Lower lobe of right lung (tissue), 2 donors: ENCODE measurements around the gene DPYD. TPM values are rescaled to one million over a fixed set of nuclear protein-coding genes. Genes with fewer than 3 reads are reported as not detected.

Source experiments
- ATAC-seq, 2 donors: fragments of 200-7000 bp; cut with Tn5 transposase; one replicate each; pipeline ENCODE4 v1.9.1; 2020 to 2022; ENCODE audit warnings: mild to moderate bottlenecking in 2 of 2, moderate library complexity in 2 of 2
- DNase-seq: peaks from one replicate; pipeline ENCODE4 v3.0.0-alpha.2; 2020
- H3K27ac ChIP-seq: fragments of 200-600 bp; one replicate; pipeline ENCODE4 v1.8.0; 2022
- H3K27me3 ChIP-seq: fragments of 200-600 bp; one replicate; pipeline ENCODE4 v1.8.0; 2022; ENCODE audit warnings: low read depth
- H3K36me3 ChIP-seq: fragments of 200-600 bp; one replicate; pipeline ENCODE4 v1.8.0; 2022; ENCODE audit warnings: mild to moderate bottlenecking
- H3K4me1 ChIP-seq: fragments of 200-600 bp; one replicate; pipeline ENCODE4 v1.8.0; 2022
- H3K4me3 ChIP-seq: fragments of 200-600 bp; one replicate; pipeline ENCODE4 v1.8.0; 2022; ENCODE audit warnings: mild to moderate bottlenecking
- H3K9me3 ChIP-seq: fragments of 200-600 bp; one replicate; pipeline ENCODE4 v1.8.0; 2022
- intact Hi-C: fragments of 100-400 bp; cut with DNase I; formaldehyde crosslinking; loops from one replicate; pipeline ENCODE4 v1.11.0; 2022
- total RNA-seq: library from RNA; stranded (reverse); fragmentation: NEBNext Ultra II Directional; extraction: Animal tissue kit (Norgen Biotek cat#: 25700); gene quantifications from one replicate; pipeline ENCODE4 v1.2.1, GENCODE V29; 2021
- TF ChIP-seq, protein P1 (sequence below): fragments of 200-600 bp; IDR thresholded peaks from one replicate; pipeline ENCODE4 v1.8.0; 2022; ENCODE audit warnings: antibody characterized with exemption, mild to moderate bottlenecking
- donor health status: DM: no; HTN: yes; CAD: no; lungs with severe emphysema.

Gene DPYD
- total RNA-seq, 1 donor from 2014 or later = 91.9 TPM

DNA sequence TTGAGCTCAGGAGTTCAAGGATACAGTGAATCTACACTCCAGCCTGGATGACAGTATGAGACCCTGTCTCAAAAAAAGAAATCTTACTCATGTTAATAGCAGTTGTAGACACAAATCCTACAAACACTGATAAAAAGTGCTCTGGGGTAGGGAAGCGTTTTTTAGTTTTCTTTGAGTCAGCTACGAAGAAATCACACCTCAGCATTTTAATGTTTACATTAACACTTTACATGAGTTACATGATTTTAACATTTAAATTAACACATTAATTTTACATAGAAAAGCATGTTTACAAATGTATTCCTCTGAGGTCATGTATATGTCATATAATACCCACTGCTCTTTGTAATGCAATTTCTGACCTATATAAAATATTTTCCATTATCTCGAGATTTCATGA is 419.2 kb downstream of the DPYD start:
- TF ChIP-seq, protein P1, sequence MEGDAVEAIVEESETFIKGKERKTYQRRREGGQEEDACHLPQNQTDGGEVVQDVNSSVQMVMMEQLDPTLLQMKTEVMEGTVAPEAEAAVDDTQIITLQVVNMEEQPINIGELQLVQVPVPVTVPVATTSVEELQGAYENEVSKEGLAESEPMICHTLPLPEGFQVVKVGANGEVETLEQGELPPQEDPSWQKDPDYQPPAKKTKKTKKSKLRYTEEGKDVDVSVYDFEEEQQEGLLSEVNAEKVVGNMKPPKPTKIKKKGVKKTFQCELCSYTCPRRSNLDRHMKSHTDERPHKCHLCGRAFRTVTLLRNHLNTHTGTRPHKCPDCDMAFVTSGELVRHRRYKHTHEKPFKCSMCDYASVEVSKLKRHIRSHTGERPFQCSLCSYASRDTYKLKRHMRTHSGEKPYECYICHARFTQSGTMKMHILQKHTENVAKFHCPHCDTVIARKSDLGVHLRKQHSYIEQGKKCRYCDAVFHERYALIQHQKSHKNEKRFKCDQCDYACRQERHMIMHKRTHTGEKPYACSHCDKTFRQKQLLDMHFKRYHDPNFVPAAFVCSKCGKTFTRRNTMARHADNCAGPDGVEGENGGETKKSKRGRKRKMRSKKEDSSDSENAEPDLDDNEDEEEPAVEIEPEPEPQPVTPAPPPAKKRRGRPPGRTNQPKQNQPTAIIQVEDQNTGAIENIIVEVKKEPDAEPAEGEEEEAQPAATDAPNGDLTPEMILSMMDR = no peak
- Histone ChIP-seq H3K4me3 (no peak overlapping the region), H3K27me3 (no peaks in the 10 kb centered on the region), H3K9me3 (no peaks in the 10 kb centered on the region), H3K4me1 (no peaks in the 10 kb centered on the region), H3K27ac (no peak overlapping the region), H3K36me3 (no peaks in the 10 kb centered on the region)
- intact Hi-C loops = no loop called here
- no peak for ATAC-seq
- no peak for DNase-seq

DNA sequence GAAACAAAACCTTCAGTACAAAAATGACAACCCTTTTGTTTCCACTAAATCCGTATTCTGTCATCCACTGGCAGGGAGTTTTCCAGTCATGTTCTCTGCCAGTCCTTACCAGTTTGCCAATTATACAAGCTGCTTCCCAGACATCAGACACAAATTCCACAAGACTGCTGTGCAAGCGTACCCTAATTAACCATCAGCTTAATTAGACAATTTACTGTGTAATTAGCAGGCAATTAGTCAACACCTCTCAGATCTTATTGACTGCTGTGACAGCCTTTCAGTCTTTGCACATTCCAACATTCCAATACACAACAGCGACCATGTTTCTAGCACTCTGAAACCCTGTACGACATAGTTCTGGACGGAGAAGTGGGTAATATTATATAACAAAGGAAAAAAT is 420.1 kb downstream of the DPYD start:
- intact Hi-C loops = no loop called here
- TF ChIP-seq, protein P1 = no peak
- Histone ChIP-seq H3K27me3 (no peaks in the 10 kb centered on the region), H3K4me3 (no peak overlapping the region), H3K36me3 (no peaks in the 10 kb centered on the region), H3K9me3 (no peaks in the 10 kb centered on the region), H3K4me1 (no peaks in the 10 kb centered on the region), H3K27ac (no peak overlapping the region)
- DNase-seq = no peak
- no peak for ATAC-seq

- no peak for DNase-seq
- Histone ChIP-seq H3K36me3 (no peaks in the 10 kb centered on the region), H3K4me1 (no peaks in the 10 kb centered on the region), H3K9me3 (no peaks in the 10 kb centered on the region), H3K4me3 (no peak overlapping the region), H3K27ac (no peak overlapping the region), H3K27me3 (no peaks in the 10 kb centered on the region)
- TF ChIP-seq, protein P1 = no peak
- ATAC-seq = no peak
- intact Hi-C loops = no loop called here
These were observed 421.2 kb downstream of the DPYD start for GRCh38 chr1:97499667-97500066.

DNA sequence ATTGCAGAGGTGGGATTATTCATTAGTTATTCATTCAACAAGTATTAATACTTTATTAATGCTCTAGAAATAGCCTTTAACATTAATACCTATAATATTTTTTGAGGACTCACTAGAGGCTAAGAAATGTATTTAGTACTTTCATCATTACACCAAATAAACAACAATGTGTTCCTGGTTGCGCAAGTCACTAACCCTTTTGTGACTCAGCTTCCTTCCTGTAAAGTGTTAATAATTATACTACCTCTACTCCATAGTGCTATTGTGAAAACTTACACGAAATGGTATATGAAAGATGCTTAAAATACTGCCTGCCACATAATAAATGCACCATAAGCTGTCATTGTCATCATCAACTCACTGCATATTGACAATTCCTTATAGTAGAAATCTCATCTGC is 431.0 kb downstream of the DPYD start:
- H3K27ac ChIP-seq = no peak overlapping the region
- H3K36me3 ChIP-seq = no peaks in the 10 kb centered on the region
- no peaks in the 10 kb centered on the region for H3K27me3 ChIP-seq
- no peaks in the 10 kb centered on the region for H3K9me3 ChIP-seq
- TF ChIP-seq, protein P1 = no peak
- intact Hi-C loops = no loop called here
- DNase-seq (no peak), ATAC-seq (no peak)
- no peak overlapping the region for H3K4me3 ChIP-seq
- H3K4me1 ChIP-seq = no peaks in the 10 kb centered on the region

DNA sequence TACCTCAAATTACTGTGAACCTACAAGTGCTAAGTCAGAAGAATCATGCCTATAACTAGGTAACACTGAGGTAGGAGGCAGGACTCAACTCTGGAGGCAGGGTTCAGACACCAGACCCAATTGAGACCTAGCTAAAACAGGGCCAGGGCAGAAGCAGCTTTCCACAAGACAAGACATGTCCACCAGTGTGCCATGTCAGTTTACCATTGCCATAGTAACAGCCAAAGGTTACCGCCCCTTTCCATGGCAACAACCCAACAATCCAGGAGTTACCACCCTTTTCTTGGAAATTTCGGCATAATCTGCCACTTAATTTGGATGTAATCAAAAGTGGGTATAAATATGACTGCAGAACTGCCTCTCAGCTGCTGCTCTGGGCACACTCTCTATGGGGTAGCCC is 432.3 kb downstream of the DPYD start:
- Histone ChIP-seq H3K27ac (no peak overlapping the region), H3K4me3 (no peak overlapping the region), H3K27me3 (no peaks in the 10 kb centered on the region), H3K36me3 (no peaks in the 10 kb centered on the region), H3K9me3 (no peaks in the 10 kb centered on the region), H3K4me1 (no peaks in the 10 kb centered on the region)
- TF ChIP-seq, protein P1 = no peak
- DNase-seq (no peak), ATAC-seq (no peak)
- intact Hi-C loops = no loop called here

DNA sequence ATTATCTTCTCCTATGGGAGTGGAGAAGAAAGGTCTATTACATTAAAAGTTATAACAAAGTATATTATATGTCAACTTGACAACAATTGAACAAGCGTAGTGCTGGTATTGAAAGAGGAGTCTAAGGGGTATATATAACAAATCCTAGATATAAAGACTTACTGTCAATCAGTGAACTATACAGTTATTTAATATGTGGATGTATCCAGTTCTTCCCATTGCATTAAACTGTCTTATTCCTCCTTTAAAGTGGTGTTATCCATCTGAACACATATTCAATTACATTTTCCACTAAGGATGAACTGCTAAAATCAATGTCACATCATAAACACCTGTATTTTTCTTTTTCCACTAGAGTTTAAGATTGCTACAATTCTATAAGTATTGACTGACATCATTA is 438.8 kb downstream of the DPYD start:
- Histone ChIP-seq H3K27ac (no peak overlapping the region), H3K4me1 (no peaks in the 10 kb centered on the region), H3K27me3 (no peaks in the 10 kb centered on the region), H3K4me3 (no peak overlapping the region), H3K9me3 (no peaks in the 10 kb centered on the region), H3K36me3 (no peaks in the 10 kb centered on the region)
- intact Hi-C loops = no loop called here
- ATAC-seq = no peak
- DNase-seq = no peak
- TF ChIP-seq, protein P1 = no peak
